Prostate gland (tissue), 2 donors: ENCODE measurements around the gene RBM33. TPM values are rescaled to one million over a fixed set of nuclear protein-coding genes. Genes with fewer than 3 reads are reported as not detected.

Experiments used
- DNase-seq: peaks from one replicate; pipeline ENCODE4 v3.0.0-alpha.2; 2019; ENCODE audit warnings: low spot score
- H3K27ac ChIP-seq, 2 donors: fragments of 200-600 bp; sonication (generic); 2 replicates each; pipeline ENCODE4 v1.5.1; 2017 to 2019
- H3K27me3 ChIP-seq: fragments of 200-600 bp; sonication (generic); replicated peaks from 2 replicates; pipeline ENCODE4 v1.5.1; 2019; ENCODE audit not compliant: insufficient read depth
- H3K36me3 ChIP-seq, 2 donors: fragments of 200-600 bp; sonication (generic); 1 replicate in 1 of 2; 2 replicates in 1 of 2; pipeline versions ENCODE4 v1.5.1 to v1.8.1; 2017 to 2019
- H3K4me1 ChIP-seq: fragments of 200-600 bp; sonication (generic); replicated peaks from 2 replicates; pipeline ENCODE4 v1.5.1; 2019
- H3K4me3 ChIP-seq, 2 donors: fragments of 200-600 bp; sonication (generic); 2 replicates each; pipeline ENCODE4 v1.5.1; 2017 to 2019
- H3K9me3 ChIP-seq: fragments of 200-600 bp; sonication (generic); 2 replicates; pipeline ENCODE4 v1.5.1; 2017
- CTCF ChIP-seq, 4 experiments: fragments of 200-600 bp in 2 of 4; fragments of 450-650 bp in 2 of 4; sonication (generic) in 2 of 4; IDR thresholded peaks; 1 replicate in 3 of 4; 2 replicates in 1 of 4; pipeline ENCODE4 v1.5.1; 2016 to 2019; ENCODE audit warnings: antibody characterized with exemption in 4 of 4, mild to moderate bottlenecking in 2 of 4, moderate library complexity in 2 of 4
- POLR2A ChIP-seq: fragments of 450-650 bp; IDR thresholded peaks from one replicate; pipeline ENCODE4 v1.6.1; 2016; ENCODE audit warnings: antibody characterized with exemption, mild to moderate bottlenecking
- POLR2AphosphoS5 ChIP-seq: sonication (generic); formaldehyde crosslinking; IDR thresholded peaks from one replicate; pipeline ENCODE4 v1.6.1; 2017; ENCODE audit warnings: antibody characterized with exemption
- WGBS: methylation state at CpG from one replicate; pipeline ENCODE4 v1.1.5; 2018; 5-methylcytosine and 5-hydroxymethylcytosine counted together
- intact Hi-C: fragments of 100-400 bp; cut with DNase I; formaldehyde crosslinking; loops from one replicate; pipeline ENCODE4 v1.14.2; 2022
- total RNA-seq, 2 donors: library from RNA; depleted of rRNA; stranded (reverse); fragments of >200 nt; gene quantifications; one replicate each; pipeline ENCODE4 v1.1.0, GENCODE V29; 2016

RBM33 gene
- total RNA-seq, 2 donors from 2014 or later, result 33.2 to 82.9 TPM

DNA sequence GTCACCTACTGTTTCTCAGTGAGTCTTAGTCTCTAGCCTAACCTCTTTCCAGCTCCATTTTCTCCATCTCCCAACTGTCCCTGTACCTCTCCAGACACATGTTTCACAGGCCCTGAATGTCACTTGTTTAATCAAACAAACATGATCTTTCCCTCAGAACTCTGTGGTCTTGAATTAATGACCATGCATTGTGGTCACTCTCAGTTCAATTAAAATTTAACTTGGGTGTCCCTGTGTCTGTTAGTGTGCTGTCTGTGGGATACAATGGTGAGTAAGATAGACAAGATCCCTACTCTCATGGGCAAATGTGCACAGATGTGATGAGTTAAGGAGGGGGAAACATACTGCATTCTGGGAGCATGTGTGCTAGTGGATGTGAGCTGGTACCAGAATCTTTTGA, 65.0 kb downstream of the RBM33 start:
- no peak for DNase-seq
- Histone ChIP-seq H3K36me3 (no peaks in the 10 kb centered on the region), H3K4me3 (no peak overlapping the region), H3K9me3 (no peaks in the 10 kb centered on the region), H3K27ac (no peak overlapping the region), H3K4me1 (no peaks in the 10 kb centered on the region), H3K27me3 (no peaks in the 10 kb centered on the region)
- no peak for TF ChIP-seq POLR2A
- TF ChIP-seq POLR2AphosphoS5, result no peak
- TF ChIP-seq CTCF (IDR thresholded peaks at IDR 0.05), result no peak
- intact Hi-C loops, result no loop called here

DNA sequence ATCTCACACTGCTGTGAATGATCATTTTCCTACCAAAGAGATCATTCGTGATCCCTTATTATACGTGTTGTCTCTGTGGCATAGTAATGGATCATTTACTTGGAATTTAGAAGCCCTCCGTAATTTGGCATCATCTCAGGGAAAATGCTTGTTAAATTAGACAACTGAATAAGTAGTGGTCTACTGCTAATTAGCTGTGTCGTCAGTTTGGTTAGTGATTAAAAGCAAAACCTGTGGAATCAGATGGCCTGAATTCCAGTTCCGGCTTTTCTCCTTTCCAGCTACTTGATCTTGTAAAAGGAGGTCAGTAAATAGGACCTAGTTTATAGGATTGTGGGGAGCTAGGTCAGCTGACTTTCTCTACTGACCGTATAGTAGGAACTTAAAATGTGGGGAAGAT, 65.6 kb downstream of the RBM33 start:
- no peaks in the 10 kb centered on the region for H3K9me3 ChIP-seq
- intact Hi-C loops, result no loop called here
- no peaks in the 10 kb centered on the region for H3K36me3 ChIP-seq
- WGBS, result 68% methylated on average over 6 of the region's 6 CpGs
- no peaks in the 10 kb centered on the region for H3K4me1 ChIP-seq
- H3K27ac ChIP-seq, result no peak overlapping the region
- H3K27me3 ChIP-seq, result no peaks in the 10 kb centered on the region
- no peak for TF ChIP-seq POLR2AphosphoS5
- TF ChIP-seq POLR2A, result no peak
- no peak for TF ChIP-seq CTCF (IDR thresholded peaks at IDR 0.05)
- H3K4me3 ChIP-seq, result no peak overlapping the region
- no peak for DNase-seq

DNA sequence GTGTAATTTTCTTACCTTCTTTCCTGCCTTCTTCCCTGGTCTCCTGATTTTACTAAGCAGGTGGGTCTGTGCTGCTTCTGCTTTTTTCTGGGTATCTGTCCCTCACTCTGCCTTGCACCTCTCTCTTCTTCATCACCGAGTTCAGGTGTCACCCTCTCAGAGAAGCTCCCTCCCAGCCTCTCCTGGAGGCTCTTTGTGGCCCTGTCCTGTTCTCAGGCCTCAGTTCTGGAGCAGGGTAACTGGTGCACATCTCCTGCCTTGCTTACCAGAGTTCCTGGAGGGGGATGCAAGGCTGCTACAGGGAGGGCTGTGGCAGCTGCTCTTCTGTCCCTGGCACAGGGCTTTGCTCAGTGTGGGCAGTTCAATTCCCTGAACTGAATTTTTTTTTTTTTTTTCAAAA, 66.1 kb downstream of the RBM33 start:
- 71% methylated on average over 1 of the region's 1 CpG for WGBS
- DNase-seq, result no peak
- no peak overlapping the region for H3K4me3 ChIP-seq
- H3K4me1 ChIP-seq, result no peaks in the 10 kb centered on the region
- H3K36me3 ChIP-seq, result no peaks in the 10 kb centered on the region
- no peak overlapping the region for H3K27ac ChIP-seq
- no peak for TF ChIP-seq CTCF (IDR thresholded peaks at IDR 0.05)
- no peaks in the 10 kb centered on the region for H3K9me3 ChIP-seq
- intact Hi-C loops, result no loop called here
- H3K27me3 ChIP-seq, result no peaks in the 10 kb centered on the region

DNA sequence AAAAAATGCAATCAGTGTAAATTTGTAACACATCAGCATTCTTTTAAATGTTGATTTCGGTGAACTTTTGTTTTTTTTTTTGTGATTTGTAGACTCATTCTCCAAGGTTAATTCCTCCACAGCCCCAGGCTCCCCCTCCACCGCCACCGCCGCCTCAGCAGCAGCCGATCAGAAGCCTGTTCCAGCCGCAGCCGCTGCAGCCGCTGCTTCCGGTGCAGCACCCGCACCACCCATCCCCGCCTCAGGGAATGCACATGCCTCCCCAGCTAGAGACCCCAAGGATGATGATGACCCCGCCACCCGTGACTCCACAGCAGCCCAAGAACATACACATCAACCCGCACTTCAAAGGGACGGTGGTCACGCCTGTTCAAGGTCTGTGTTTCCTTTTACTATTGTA, 66.6 kb downstream of the RBM33 start:
- intact Hi-C loops, result no loop called here
- 95% methylated on average over 16 of the region's 16 CpGs for WGBS

GRCh38 chr7:155713384-155713783, 68.9 kb downstream of the RBM33 start:
- Histone ChIP-seq H3K27me3 (no peaks in the 10 kb centered on the region), H3K36me3 (no peaks in the 10 kb centered on the region), H3K4me3 (no peak overlapping the region), H3K4me1 (no peaks in the 10 kb centered on the region), H3K9me3 (no peaks in the 10 kb centered on the region), H3K27ac (no peak overlapping the region)
- DNase-seq, result no peak
- no peak for TF ChIP-seq POLR2A
- intact Hi-C loops, result no loop called here
- WGBS, result 86% methylated on average over 10 of the region's 10 CpGs

More for the DNA sequence above, 66.6 kb downstream of the RBM33 start:
- Histone ChIP-seq H3K9me3 (no peaks in the 10 kb centered on the region), H3K4me1 (no peaks in the 10 kb centered on the region), H3K4me3 (no peak overlapping the region), H3K27ac (no peak overlapping the region), H3K27me3 (no peaks in the 10 kb centered on the region), H3K36me3 (no peaks in the 10 kb centered on the region)
- TF ChIP-seq POLR2A (no peak), CTCF (IDR thresholded peaks at IDR 0.05) (no peak), POLR2AphosphoS5 (no peak)
- DNase-seq, result no peak
